Hepatocyte (in vitro differentiated cells): ENCODE data around the gene MRPL1. TPM values are rescaled to one million over a fixed set of nuclear protein-coding genes. Genes with fewer than 3 reads are reported as not detected.
"Not testable (repeated sequence)": the region's sequence is repeated elsewhere in the genome, so short reads cannot be mapped to it uniquely, and the experiment has no call there.

Experiments used
- DNase-seq: peaks from one replicate; pipeline ENCODE4 v3.0.0-alpha.2; 2016; ENCODE audit warnings: low spot score
- H2AFZ ChIP-seq: fragments of 200-600 bp; sonication (generic); 2 replicates; pipeline ENCODE4 v1.6.0; 2016; ENCODE audit warnings: antibody characterized with exemption, mild to moderate bottlenecking
- H3K27ac ChIP-seq: fragments of 200-600 bp; sonication (generic); 2 replicates; pipeline ENCODE4 v1.5.1; 2016; ENCODE audit warnings: mild to moderate bottlenecking
- H3K27me3 ChIP-seq: fragments of 200-600 bp; sonication (generic); 2 replicates; pipeline ENCODE4 v1.6.1; 2016
- H3K36me3 ChIP-seq: fragments of 200-600 bp; sonication (generic); replicated peaks from 2 replicates; pipeline ENCODE4 v1.5.1; 2016; ENCODE audit warnings: low read depth; ENCODE audit not compliant: insufficient read depth
- H3K4me1 ChIP-seq: fragments of 200-600 bp; sonication (generic); 2 replicates; pipeline ENCODE4 v1.5.1; 2016; ENCODE audit warnings: mild to moderate bottlenecking, moderate library complexity; ENCODE audit not compliant: insufficient read depth
- H3K4me2 ChIP-seq: fragments of 200-600 bp; sonication (generic); 2 replicates; pipeline ENCODE4 v1.6.0; 2016
- H3K4me3 ChIP-seq: fragments of 200-600 bp; sonication (generic); 2 replicates; pipeline ENCODE4 v1.5.1; 2016; ENCODE audit warnings: mild to moderate bottlenecking
- H3K79me2 ChIP-seq: fragments of 200-600 bp; sonication (generic); 2 replicates; pipeline ENCODE4 v1.6.0; 2017; ENCODE audit warnings: mild to moderate bottlenecking
- H3K9me2 ChIP-seq: fragments of 200-600 bp; sonication (generic); replicated peaks from 2 replicates; pipeline ENCODE4 v1.6.0; 2017; ENCODE audit warnings: mild to moderate bottlenecking; ENCODE audit not compliant: insufficient read depth
- H3K9me3 ChIP-seq: fragments of 200-600 bp; sonication (generic); 2 replicates; pipeline ENCODE4 v1.5.1; 2016; ENCODE audit warnings: low read depth, mild to moderate bottlenecking
- H4K20me1 ChIP-seq: fragments of 200-600 bp; sonication (generic); 2 replicates; pipeline ENCODE4 v1.6.0; 2016; ENCODE audit warnings: mild to moderate bottlenecking; ENCODE audit not compliant: insufficient read depth, poor library complexity, severe bottlenecking
- CTCF ChIP-seq: fragments of 200-600 bp; sonication (generic); IDR thresholded peaks from 2 replicates; pipeline ENCODE4 v1.5.1; 2016; ENCODE audit warnings: antibody characterized with exemption, mild to moderate bottlenecking; ENCODE audit not compliant: poor library complexity
- EZH2 ChIP-seq: fragments of 200-600 bp; sonication (generic); IDR thresholded peaks from 2 replicates; pipeline ENCODE4 v1.6.1; 2016; ENCODE audit warnings: antibody characterized with exemption, mild to moderate bottlenecking, borderline replicate concordance
- EZH2phosphoT487 ChIP-seq: fragments of 200-600 bp; sonication (generic); IDR thresholded peaks from one replicate; pipeline ENCODE4 v1.6.1; 2018; ENCODE audit warnings: antibody characterized with exemption, mild to moderate bottlenecking, low read depth, moderate library complexity; ENCODE audit not compliant: unreplicated experiment, severe bottlenecking
- WGBS: methylation state at CpG from one replicate; pipeline ENCODE4 v1.1.6; 2016; ENCODE audit warnings: low lambda C conversion rate; ENCODE audit errors: missing lambda C conversion rate; 5-methylcytosine and 5-hydroxymethylcytosine counted together
- polyA plus RNA-seq: library from polyadenylated mRNA; unstranded; fragments of >200 nt; fragmentation: Nextera tagmentation; extraction: Ambion mirVana; gene quantifications from 2 replicates; pipeline ENCODE4 v1.2.1, GENCODE V29; 2016
- total RNA-seq: library from RNA; depleted of rRNA; stranded (reverse); fragments of >200 nt; gene quantifications from 2 replicates; pipeline ENCODE4 v1.2.3, GENCODE V29; 2014

Gene MRPL1
- total and polyA plus RNA-seq, 2 experiments from 2014 or later = 19.6 to 27.2 TPM

DNA sequence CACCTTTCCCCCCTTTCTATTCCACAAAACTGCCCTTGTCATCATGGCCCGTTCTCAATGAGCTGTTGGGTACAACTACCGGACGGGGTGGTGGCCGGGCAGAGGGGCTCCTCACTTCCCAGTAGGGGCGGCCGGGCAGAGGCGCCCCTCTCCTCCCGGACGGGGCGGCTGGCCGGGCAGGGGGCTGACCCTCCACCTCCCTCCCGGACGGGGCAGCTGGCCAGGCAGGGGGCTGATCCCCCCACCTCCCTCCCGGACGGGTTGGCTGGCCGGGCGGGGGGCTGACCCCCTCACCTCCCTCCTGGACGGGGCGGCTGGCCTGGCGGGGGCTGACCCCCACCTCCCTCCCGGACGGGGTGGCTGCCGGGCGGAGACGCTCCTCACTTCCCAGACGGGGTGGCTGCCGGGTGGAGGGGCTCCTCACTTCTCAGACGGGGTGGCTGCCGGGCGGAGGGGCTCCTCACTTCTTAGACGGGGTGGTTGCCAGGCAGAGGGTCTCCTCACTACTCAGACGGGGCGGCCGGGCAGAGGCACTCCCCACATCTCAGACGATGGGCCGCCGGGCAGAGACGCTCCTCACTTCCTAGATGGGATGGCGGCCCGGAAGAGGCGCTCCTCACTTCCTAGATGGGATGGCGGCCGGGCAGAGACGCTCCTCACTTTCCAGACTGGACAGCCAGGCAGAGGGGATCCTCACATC is 121.1 kb downstream of the MRPL1 start:
- not testable (repeated sequence) for H3K27me3 ChIP-seq, H3K4me3 ChIP-seq, H3K4me2 ChIP-seq, H4K20me1 ChIP-seq, DNase-seq, H3K27ac ChIP-seq, H3K4me1 ChIP-seq, H3K36me3 ChIP-seq, H3K79me2 ChIP-seq, H2AFZ ChIP-seq, H3K9me3 ChIP-seq, H3K9me2 ChIP-seq
- 93% methylated on average over 10 of the region's 44 CpGs for WGBS

- Histone ChIP-seq H3K27ac (no peak overlapping the region), H3K27me3 (no peaks in the 10 kb centered on the region), H3K4me1 (no peaks in the 10 kb centered on the region), H3K79me2 (no peaks in the 10 kb centered on the region), H3K4me2 (no peak overlapping the region), H4K20me1 (no peaks in the 10 kb centered on the region), H3K9me3 (no peaks in the 10 kb centered on the region), H3K9me2 (no peaks in the 10 kb centered on the region), H3K4me3 (no peak overlapping the region), H3K36me3 (no peaks in the 10 kb centered on the region), H2AFZ (no peak overlapping the region)
- TF ChIP-seq EZH2 = no peak
- TF ChIP-seq EZH2phosphoT487 = no peak
- no peak for TF ChIP-seq CTCF
- DNase-seq = no peak
These were observed 127.3 kb downstream of the MRPL1 start for GRCh38 chr4:77989968-77990367.

GRCh38 chr4:77990456-77990855 is 127.8 kb downstream of the MRPL1 start:
- Histone ChIP-seq H3K79me2 (no peaks in the 10 kb centered on the region), H4K20me1 (no peaks in the 10 kb centered on the region), H3K27me3 (no peaks in the 10 kb centered on the region), H3K36me3 (no peaks in the 10 kb centered on the region), H3K4me3 (no peak overlapping the region), H3K9me3 (no peaks in the 10 kb centered on the region), H3K27ac (no peak overlapping the region), H3K9me2 (no peaks in the 10 kb centered on the region), H3K4me2 (no peak overlapping the region), H2AFZ (no peak overlapping the region), H3K4me1 (no peaks in the 10 kb centered on the region)
- no peak for DNase-seq
- no peak for TF ChIP-seq EZH2phosphoT487
- TF ChIP-seq CTCF = no peak
- no peak for TF ChIP-seq EZH2

DNA sequence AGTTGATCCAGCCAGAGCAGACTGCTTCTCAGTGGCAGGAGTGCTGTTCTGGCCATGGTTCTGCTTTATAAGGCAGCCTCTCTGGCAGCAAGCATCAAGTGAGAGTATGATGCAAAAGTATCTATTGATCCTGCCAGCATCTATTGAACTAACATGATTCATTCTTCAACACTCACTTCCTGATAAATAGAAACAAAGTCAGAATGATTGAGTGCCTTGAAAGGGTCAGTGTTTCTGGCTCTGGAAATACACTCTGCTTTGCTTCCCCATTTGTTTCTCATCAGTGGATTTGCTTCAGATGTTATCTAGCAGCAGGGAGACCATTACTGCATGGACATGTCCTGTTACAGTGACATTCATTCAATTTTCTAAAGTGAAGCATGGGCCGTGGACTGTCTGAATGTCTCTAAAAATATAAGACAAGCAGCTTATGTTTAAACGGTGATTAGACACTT is 128.3 kb downstream of the MRPL1 start:
- H3K79me2 ChIP-seq = no peaks in the 10 kb centered on the region
- H3K4me1 ChIP-seq = no peaks in the 10 kb centered on the region
- H3K27ac ChIP-seq = no peak overlapping the region
- TF ChIP-seq EZH2 (no peak), EZH2phosphoT487 (no peak), CTCF (no peak)
- 41% methylated on average over 2 of the region's 2 CpGs for WGBS
- no peak overlapping the region for H3K4me2 ChIP-seq
- H3K9me3 ChIP-seq = no peaks in the 10 kb centered on the region
- no peak overlapping the region for H2AFZ ChIP-seq
- no peaks in the 10 kb centered on the region for H3K27me3 ChIP-seq
- no peak overlapping the region for H3K4me3 ChIP-seq
- H3K36me3 ChIP-seq = no peaks in the 10 kb centered on the region
- DNase-seq = no peak
- H3K9me2 ChIP-seq = no peaks in the 10 kb centered on the region
- H4K20me1 ChIP-seq = no peaks in the 10 kb centered on the region
